Gastroesophageal sphincter (tissue), 3 donors: ENCODE results near the gene ARHGAP5.
"Not testable (repeated sequence)": the region's sequence is repeated elsewhere in the genome, so short reads cannot be mapped to it uniquely, and the experiment has no call there.

Experiments used
- POLR2A ChIP-seq, 2 donors: fragments of 450-650 bp; IDR thresholded peaks; one replicate each; pipeline ENCODE4 v1.6.1; 2017; ENCODE audit warnings: antibody characterized with exemption in 2 of 2, mild to moderate bottlenecking in 2 of 2, moderate library complexity in 1 of 2
- POLR2AphosphoS5 ChIP-seq: sonication (generic); formaldehyde crosslinking; IDR thresholded peaks from one replicate; pipeline ENCODE4 v1.6.1; 2017; ENCODE audit warnings: antibody characterized with exemption
- TF ChIP-seq, protein P1 (sequence below), 4 experiments: fragments of 200-600 bp in 2 of 4; fragments of 450-650 bp in 2 of 4; sonication (generic) in 1 of 4; IDR thresholded peaks; one replicate each; pipeline ENCODE4 v1.5.1; 2017 to 2019; ENCODE audit warnings: antibody characterized with exemption in 4 of 4, mild to moderate bottlenecking in 2 of 4, moderate library complexity in 2 of 4

DNA sequence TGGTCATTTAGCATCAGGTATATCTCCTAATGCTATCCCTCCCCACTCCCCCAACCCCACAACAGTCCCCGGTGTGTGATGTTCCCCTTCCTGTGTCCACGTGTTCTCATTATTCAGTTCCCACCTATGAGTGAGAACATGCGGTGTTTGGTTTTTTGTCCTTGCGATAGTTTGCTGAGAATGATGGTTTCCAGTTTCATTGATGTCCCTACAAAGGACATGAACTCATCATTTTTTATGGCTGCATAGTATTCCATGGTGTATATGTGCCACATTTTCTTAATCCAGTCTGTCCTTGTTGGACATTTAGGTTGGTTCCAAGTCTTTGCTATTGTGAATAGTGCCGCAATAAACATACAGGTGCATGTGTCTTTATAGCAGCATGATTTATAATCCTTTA, 54.6 kb downstream of the ARHGAP5 start:
- TF ChIP-seq, protein P1, sequence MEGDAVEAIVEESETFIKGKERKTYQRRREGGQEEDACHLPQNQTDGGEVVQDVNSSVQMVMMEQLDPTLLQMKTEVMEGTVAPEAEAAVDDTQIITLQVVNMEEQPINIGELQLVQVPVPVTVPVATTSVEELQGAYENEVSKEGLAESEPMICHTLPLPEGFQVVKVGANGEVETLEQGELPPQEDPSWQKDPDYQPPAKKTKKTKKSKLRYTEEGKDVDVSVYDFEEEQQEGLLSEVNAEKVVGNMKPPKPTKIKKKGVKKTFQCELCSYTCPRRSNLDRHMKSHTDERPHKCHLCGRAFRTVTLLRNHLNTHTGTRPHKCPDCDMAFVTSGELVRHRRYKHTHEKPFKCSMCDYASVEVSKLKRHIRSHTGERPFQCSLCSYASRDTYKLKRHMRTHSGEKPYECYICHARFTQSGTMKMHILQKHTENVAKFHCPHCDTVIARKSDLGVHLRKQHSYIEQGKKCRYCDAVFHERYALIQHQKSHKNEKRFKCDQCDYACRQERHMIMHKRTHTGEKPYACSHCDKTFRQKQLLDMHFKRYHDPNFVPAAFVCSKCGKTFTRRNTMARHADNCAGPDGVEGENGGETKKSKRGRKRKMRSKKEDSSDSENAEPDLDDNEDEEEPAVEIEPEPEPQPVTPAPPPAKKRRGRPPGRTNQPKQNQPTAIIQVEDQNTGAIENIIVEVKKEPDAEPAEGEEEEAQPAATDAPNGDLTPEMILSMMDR (IDR thresholded peaks at IDR 0.05): not testable (repeated sequence)
- TF ChIP-seq POLR2A (IDR thresholded peaks at IDR 0.05); POLR2AphosphoS5: not testable (repeated sequence)
